A549 (cell line): ENCODE measurements around the gene BAAT.

ENCODE experiments used
- CEBPB ChIP-seq, 2 experiments: fragments of >200 bp in 1 of 2; sonication (Bioruptor Twin) in 1 of 2; formaldehyde crosslinking in 1 of 2; IDR thresholded peaks; 2 replicates each; pipeline ENCODE4 v1.6.1; 2012 to 2016
- HOXB13 ChIP-seq: fragments of 250-450 bp; sonication (Bioruptor Pico); IDR thresholded peaks from 2 replicates; pipeline ENCODE4 v1.5.0; 2020; ENCODE audit warnings: low read depth, mild to moderate bottlenecking, moderate library complexity
- TF ChIP-seq, protein P1 (sequence below): IDR thresholded peaks from 2 replicates; pipeline ENCODE4 v1.6.1; 2012; ENCODE audit warnings: low read depth, borderline replicate concordance
- TF ChIP-seq, protein P2 (sequence below): fragments of 450-650 bp; IDR thresholded peaks from 2 replicates; pipeline ENCODE4 v1.6.1; 2014; ENCODE audit warnings: antibody characterized with exemption
- TF ChIP-seq, protein P3 (sequence below): fragments of >200 bp; sonication (Bioruptor Twin); formaldehyde crosslinking; IDR thresholded peaks from 3 replicates; pipeline ENCODE4 v1.5.1; 2016

DNA sequence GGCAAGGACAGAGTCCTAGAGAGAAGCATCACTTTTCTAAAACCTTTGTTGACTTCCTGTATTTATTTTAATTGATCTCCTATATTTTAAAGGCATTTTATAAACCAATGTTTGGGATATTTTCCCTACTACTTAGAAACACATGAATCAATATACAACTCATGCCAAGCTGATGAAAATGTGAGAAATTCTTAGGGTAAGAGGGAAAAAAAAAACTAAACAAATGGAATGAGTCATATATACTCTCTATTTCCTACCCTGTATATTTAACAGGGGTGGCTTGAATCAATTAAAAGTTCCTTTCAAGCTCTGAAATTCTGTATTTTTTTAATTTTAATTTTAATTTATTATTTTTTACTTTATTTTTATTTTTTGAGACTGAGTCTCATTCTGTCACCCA lies 19.6 kb downstream of the BAAT start:
- TF ChIP-seq, protein P1, sequence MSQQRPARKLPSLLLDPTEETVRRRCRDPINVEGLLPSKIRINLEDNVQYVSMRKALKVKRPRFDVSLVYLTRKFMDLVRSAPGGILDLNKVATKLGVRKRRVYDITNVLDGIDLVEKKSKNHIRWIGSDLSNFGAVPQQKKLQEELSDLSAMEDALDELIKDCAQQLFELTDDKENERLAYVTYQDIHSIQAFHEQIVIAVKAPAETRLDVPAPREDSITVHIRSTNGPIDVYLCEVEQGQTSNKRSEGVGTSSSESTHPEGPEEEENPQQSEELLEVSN, result no peak
- TF ChIP-seq, protein P2, sequence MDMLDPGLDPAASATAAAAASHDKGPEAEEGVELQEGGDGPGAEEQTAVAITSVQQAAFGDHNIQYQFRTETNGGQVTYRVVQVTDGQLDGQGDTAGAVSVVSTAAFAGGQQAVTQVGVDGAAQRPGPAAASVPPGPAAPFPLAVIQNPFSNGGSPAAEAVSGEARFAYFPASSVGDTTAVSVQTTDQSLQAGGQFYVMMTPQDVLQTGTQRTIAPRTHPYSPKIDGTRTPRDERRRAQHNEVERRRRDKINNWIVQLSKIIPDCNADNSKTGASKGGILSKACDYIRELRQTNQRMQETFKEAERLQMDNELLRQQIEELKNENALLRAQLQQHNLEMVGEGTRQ, result no peak
- TF ChIP-seq, protein P3, sequence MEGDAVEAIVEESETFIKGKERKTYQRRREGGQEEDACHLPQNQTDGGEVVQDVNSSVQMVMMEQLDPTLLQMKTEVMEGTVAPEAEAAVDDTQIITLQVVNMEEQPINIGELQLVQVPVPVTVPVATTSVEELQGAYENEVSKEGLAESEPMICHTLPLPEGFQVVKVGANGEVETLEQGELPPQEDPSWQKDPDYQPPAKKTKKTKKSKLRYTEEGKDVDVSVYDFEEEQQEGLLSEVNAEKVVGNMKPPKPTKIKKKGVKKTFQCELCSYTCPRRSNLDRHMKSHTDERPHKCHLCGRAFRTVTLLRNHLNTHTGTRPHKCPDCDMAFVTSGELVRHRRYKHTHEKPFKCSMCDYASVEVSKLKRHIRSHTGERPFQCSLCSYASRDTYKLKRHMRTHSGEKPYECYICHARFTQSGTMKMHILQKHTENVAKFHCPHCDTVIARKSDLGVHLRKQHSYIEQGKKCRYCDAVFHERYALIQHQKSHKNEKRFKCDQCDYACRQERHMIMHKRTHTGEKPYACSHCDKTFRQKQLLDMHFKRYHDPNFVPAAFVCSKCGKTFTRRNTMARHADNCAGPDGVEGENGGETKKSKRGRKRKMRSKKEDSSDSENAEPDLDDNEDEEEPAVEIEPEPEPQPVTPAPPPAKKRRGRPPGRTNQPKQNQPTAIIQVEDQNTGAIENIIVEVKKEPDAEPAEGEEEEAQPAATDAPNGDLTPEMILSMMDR, result no peak
- TF ChIP-seq CEBPB (IDR thresholded peaks at IDR 0.05) (no peak), HOXB13 (CRISPR knock-in tag) (no peak)
